D721Med (cell line): Measurements from ENCODE around the gene KATNIP.
"Not testable (repeated sequence)": the region's sequence is repeated elsewhere in the genome, so short reads cannot be mapped to it uniquely, and the experiment has no call there.

Experiments
- DNase-seq: peaks from one replicate; pipeline ENCODE4 v3.0.0; 2011; ENCODE audit warnings: low spot score; ENCODE audit not compliant: insufficient read length
- FAIRE-seq: peaks from 2 replicates; lab custom pipeline; 2011; peaks lifted over from hg19 to GRCh38; lab: Jason Lieb, UNC
- CTCF ChIP-seq: IDR thresholded peaks from 2 replicates; pipeline ENCODE4 v1.5.1; 2012; ENCODE audit warnings: mild to moderate bottlenecking, control low read depth; ENCODE audit not compliant: insufficient read depth; ENCODE audit errors: missing control alignments

Gene KATNIP

GRCh38 chr16:27558932-27559331 lies 9.0 kb downstream of the KATNIP start:
- no peak for FAIRE-seq
- no peak for TF ChIP-seq CTCF
- DNase-seq: no peak

- TF ChIP-seq CTCF: no peak
- no peak for FAIRE-seq
- no peak for DNase-seq
Measured at GRCh38 chr16:27561216-27561615, 11.3 kb downstream of the KATNIP start.

GRCh38 chr16:27564224-27564623 lies 14.3 kb downstream of the KATNIP start:
- FAIRE-seq (no peak), DNase-seq (no peak)
- no peak for TF ChIP-seq CTCF

- FAIRE-seq: no peak
- no peak for TF ChIP-seq CTCF
Measured at GRCh38 chr16:27566417-27566816, 16.5 kb downstream of the KATNIP start.

GRCh38 chr16:27568077-27568476 lies 18.1 kb downstream of the KATNIP start:
- no peak for TF ChIP-seq CTCF
- DNase-seq: no peak
- FAIRE-seq: no peak

More at GRCh38 chr16:27566417-27566816, 16.5 kb downstream of the KATNIP start:
- DNase-seq: no peak

GRCh38 chr16:27570986-27571385 lies 21.0 kb downstream of the KATNIP start:
- DNase-seq, FAIRE-seq: not testable (repeated sequence)

GRCh38 chr16:27571433-27572326 lies 21.7 kb downstream of the KATNIP start:
- TF ChIP-seq CTCF: no peak
- FAIRE-seq (no peak), DNase-seq (no peak)

- DNase-seq (no peak), FAIRE-seq (no peak)
- no peak for TF ChIP-seq CTCF
Measured at GRCh38 chr16:27572711-27573110, 22.8 kb downstream of the KATNIP start.
